Stimulated activated CD4-positive, alpha-beta T cell treated with anti-CD3 and anti-CD28 coated beads, Interleukin-4, amount 100 ng/mL, for 48 hours (primary cell): Measurements from ENCODE around the gene BICRAL.
"Not testable (repeated sequence)": the region's sequence is repeated elsewhere in the genome, so short reads cannot be mapped to it uniquely, and the experiment has no call there.

ENCODE experiments used
- DNase-seq, 2 donors: peaks; one replicate each; pipeline ENCODE4 v3.0.0-alpha.2; 2020; ENCODE audit warnings: low read depth in 2 of 2

Gene BICRAL, protein sequence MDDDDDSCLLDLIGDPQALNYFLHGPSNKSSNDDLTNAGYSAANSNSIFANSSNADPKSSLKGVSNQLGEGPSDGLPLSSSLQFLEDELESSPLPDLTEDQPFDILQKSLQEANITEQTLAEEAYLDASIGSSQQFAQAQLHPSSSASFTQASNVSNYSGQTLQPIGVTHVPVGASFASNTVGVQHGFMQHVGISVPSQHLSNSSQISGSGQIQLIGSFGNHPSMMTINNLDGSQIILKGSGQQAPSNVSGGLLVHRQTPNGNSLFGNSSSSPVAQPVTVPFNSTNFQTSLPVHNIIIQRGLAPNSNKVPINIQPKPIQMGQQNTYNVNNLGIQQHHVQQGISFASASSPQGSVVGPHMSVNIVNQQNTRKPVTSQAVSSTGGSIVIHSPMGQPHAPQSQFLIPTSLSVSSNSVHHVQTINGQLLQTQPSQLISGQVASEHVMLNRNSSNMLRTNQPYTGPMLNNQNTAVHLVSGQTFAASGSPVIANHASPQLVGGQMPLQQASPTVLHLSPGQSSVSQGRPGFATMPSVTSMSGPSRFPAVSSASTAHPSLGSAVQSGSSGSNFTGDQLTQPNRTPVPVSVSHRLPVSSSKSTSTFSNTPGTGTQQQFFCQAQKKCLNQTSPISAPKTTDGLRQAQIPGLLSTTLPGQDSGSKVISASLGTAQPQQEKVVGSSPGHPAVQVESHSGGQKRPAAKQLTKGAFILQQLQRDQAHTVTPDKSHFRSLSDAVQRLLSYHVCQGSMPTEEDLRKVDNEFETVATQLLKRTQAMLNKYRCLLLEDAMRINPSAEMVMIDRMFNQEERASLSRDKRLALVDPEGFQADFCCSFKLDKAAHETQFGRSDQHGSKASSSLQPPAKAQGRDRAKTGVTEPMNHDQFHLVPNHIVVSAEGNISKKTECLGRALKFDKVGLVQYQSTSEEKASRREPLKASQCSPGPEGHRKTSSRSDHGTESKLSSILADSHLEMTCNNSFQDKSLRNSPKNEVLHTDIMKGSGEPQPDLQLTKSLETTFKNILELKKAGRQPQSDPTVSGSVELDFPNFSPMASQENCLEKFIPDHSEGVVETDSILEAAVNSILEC

DNA sequence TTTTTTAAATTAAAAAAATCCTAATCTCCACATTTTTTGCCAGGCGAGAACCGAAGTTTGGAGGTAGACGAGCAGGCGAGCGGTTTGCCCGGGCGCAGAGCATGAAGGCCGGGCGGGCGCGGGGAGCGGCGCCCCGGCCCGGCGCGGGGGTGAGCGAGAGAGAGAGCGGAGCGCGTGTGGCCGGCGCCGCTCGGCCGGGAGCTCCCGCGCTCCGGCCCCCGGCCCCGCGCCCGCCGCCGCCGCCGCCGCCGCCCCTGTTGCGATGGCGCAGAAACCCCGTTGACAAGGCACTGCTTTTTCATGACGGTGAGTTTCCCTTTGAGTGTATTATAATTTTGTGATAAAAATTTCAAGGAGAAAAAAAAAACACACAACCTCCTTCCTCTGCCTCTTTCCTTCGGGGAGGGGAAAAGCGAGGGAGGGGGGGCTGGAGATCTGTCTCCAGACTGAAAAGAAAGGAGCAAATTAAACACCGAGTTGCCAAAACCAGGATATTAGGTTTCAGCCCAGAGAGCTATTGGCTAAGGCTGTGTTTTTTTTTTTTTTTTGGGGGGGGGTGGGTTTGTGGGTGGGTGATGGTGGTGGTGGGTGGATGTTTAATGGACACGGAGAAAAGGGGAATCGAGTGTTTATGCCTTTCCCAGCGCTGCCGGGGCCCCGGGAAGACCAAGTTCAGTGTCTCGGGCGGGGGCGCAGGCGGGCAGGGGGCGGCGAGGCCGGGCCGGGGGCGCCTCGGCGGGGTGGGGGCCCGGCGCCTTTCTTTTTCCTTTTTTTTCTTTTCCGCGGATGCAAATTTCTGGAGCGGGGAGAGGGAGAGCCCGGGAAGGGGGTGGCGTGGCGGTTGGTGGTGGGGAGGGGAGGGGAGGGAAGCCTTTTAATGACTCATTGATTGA lies at the start of gene BICRAL:
BICRAL (plus strand) TSS at position 257 of the 893 bp plus-strand sequence. CDS start 39,971 bp downstream, outside the sequence.
- DNase-seq = peak; percentile 69 to 74

DNA sequence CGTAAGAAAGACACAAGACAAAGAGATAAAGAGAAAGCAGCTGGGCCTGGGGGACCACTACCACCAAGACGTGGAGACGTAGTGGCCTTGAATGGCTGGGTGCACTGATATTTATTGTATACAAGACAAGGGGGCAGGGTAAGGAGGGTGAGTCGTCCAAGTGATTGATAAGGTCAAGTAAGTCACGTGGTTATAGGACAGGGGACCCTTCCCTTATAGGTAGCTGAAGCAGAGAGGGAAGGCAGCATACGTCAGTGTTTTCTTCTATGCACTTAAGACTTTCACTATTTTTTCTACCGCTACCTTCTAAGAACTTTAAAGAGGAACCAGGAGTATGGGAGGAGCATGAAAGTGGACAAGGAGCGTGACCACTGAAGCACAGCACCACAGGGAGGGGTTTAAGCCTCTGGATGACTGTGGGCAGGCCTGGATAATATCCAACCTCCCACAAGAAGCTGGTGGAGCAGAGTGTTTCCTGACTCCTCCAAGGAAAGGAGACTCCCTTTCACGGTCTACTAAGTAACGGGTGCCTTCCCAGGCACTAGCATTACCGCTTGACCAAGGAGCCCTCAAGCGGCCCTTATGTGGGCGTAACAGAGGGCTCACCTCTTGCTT lies 47.9 kb upstream of the BICRAL start:
- not testable (repeated sequence) for DNase-seq

DNA sequence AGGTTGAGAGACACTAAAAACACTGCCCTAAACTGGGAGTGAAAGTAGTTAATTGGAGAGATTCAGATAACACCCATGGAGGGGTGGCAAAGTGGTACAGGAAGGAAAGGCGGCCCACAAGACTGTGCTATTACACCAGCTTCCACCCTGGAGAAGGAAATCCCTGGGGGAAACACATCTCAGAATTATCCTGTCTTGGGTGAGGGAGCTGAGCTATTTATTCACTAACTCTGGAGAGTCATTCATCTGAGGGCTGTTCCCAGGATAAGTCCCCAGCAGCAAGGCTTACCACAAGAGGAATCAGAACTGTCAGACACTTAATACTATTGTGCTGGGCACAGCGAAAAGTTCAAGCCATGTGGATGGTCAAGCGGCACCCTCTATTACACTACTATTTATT lies 45.9 kb upstream of the BICRAL start:
- DNase-seq = no peak

DNA sequence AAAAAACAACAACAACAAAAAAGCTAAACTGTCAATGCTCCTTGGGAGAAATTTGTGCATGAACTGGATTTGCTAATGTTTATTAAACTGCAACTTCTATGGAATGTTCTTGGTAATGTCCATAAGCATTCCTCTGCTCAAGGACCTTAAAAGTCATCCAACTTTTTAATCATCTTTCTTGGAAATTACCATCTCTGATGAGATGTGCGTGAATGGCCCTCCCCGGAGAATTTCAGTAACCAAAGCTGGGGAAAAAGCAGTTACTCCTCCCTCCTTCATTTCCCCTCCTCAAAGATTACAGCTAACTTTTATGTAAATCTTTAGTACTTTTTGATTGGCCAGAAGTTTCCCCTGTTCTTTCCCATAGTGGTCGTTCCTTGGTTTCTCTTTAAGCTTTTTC lies 41.1 kb upstream of the BICRAL start:
- DNase-seq = no peak

DNA sequence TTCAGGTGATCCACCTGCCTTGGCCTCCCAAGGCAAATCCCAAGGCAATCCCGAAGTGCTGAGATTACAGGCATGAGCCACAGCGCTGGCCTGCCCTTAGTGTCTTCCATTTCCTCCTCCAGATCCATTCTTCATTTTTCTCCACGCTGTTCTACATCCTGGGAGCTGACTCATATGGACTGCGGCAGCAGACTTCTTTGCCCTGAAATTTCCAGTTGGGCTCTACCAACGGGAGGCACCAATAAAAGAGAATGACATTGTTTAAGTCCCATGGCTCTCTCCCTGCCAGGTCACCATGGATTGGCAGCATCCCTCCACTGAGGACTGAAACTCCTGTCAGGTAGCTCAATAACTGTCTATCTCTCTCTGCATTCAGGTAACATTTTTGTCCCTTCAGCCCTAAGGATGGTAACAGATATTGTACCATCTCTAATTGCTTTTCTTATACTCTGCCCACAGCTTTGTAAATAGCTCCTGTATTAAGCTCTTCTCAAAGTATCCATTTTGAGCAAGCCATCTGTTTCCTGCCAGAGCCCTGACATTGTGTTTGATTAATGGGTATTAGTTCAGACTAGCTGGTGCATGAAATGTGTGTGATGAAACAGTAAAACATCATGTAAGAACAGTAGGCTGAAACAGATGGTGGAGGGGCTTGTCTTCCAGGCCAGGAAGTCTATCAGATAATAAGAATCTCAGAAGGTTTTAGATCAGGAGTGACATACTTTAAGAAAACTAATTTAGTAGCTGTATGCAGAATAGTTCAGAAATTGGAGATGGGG lies 39.5 kb upstream of the BICRAL start:
- DNase-seq = no peak

DNA sequence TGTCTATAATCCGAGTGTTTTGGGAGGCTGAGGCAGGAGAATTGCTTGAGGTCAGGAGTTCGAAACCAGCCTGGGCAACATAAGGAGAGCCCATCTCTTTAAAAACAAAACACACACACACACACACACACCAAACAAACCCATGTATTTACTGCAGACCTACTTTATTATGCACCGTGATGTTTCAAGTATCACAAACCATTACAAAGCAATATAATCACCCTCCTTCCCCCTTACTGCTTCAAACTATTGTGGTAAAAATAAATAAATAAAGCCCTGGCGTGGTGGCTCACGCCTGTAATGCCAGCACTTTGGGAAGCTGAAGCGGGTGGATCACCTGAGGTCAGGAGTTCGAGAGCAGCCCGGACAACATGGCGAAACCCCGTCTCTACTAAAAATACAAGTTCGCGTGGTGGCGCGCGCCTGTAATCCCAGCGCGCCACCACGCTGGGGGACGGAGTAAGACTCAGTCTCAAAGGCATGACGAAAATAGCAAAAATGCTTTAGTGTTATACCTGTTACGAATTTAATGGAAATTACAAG lies 37.4 kb upstream of the BICRAL start:
- no peak for DNase-seq

DNA sequence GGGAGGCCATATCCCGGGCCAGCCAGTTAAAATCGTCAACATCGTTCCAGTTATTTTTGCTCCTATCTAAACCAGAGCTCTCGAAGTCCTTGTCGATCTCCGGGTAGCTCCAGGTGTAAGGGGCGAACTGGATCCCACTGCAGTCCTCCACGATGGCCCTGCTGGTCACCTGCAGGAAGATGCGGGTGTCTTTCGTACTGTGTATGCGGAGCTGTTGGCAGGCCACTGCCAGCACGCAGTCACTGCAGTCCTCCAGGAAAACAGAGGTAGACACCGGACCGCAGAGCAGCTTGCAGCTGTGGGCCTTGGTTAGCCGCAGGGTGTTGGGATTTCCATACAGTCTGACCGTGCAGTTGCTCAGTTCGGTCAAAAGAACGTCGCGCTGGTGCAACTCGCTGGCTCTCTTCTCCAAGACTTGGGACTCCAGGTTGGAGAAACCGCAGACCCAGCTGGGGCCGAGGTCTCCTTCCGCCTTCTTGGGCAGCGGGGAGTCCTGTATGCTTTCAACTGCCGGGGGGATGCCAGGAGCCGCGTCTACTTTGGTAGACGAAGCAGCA lies 36.7 kb upstream of the BICRAL start:
- peak; percentile 6 to 19 for DNase-seq

DNA sequence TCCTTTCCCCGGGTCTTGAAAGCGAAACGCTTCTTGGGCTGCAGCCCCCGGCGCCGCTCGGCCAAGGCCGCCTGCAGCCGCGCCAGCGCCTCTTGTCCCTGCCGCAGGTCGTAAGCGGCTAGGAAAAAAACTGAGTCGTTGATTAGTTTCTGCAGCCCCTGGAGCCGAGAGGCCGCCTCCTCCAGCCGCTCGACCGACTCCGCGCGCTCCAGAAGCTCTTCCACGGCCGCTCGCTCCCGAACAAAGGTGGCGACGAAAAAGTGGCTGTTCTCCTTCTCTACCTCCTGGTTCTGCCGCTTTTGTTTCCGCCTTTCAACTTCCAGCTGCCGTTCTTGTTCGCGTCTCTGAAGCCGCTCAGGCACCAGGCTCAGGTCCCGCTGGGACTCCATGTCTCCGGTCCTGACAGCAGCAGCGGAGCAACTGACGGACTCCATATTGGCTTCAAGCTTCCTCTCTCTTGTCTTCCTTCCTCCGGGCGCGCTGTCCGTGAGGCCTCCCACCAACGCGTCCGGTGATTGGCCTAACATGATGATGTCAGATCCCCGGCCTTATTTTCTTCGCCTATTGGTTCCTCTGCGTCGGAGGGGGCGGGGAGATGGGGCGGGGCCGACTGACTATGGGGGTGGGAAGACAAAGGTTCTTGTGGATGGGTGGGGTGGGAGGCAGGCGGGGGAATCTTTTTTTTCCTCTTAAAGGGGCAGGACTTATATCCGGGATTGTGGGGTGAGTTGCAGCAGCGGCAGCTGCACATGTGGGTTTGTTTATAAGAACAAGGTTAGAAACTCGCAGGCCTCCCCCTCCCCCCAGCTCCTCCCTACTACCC lies 36.0 kb upstream of the BICRAL start, which contains the start of gene TBCC:
TBCC (minus strand) TSS at position 464 of the 823 bp plus-strand sequence; CDS start at position 434, 30 bp downstream.
- DNase-seq = peak; percentile 83 to 89

DNA sequence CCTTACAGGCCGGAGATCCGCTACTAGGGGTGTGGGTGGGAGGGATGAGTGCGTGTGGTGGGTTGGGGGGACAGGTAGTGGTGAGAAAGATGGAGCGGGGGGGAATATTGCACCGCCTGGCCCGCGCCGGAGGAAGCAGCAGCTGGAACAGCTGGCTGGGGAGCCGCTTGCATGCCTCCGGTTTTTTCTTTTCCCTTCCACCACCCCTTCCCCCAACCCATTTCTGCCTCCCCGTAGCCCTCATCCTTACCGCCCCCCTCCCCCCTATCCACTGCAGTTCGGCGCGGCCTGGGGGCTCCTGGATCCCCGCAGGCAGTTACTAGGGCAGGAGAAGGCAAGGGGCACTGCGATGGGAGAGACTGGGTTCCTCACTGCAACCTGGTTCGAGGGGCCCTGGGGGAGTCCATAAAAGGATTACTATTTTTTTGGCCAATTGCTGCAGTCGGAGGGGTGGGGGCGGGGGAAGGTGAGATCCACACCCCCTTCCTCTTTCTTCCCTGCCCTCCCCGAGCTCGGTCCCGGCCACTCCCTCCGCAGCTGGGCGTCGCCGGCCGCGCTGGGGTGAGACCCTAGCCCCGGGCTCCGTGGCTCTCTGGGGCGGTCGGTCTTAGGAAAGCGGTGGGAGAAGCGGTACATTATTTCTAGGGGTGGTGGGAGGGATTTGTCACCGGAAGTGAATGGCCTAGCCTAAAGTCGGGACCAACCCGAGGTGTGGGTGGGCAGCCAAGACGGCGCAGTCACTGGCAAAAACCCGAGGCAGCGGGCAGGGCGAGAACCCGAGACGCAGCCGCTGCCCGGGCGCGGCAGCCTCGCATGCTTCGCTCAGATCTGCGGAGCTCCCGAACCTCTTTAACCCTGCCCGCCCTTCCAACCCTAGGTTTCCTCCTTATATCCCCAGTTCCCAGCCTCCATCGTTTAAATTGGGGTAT lies 35.1 kb upstream of the BICRAL start:
- DNase-seq = peak; percentile 70 to 81

DNA sequence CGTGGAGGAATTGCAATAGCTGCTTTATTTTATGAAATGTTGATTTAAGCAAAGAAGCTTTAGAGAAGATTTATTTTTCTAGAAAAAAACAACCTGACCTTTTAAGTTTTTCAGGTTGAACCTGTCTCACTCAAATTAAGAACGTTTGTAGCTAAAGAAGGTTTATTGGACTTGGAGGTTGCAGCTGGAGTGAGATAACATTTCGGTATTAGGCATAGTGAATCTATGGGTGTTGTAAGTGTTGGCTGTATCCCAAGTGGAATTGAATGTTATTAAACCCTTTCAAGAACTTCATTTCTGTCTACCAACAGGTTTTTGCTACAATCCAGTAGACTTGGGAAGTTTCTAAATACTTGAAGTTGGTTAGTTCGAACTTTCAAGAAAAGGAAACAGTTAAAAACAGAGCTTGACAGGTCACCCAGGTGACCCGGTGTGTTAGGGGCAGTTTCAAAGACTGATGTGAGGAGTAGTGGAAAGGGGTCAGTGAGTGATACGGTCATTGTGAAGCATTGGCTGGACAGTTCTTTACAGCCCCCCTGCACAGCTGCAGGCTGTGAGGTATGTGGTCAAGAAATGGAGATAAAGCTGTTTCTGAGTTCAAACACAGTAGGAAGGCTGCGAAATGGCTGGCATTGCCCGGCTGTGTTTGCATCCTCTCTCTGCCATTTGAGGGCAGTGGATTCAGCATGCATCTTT lies 33.5 kb upstream of the BICRAL start:
- DNase-seq = no peak

DNA sequence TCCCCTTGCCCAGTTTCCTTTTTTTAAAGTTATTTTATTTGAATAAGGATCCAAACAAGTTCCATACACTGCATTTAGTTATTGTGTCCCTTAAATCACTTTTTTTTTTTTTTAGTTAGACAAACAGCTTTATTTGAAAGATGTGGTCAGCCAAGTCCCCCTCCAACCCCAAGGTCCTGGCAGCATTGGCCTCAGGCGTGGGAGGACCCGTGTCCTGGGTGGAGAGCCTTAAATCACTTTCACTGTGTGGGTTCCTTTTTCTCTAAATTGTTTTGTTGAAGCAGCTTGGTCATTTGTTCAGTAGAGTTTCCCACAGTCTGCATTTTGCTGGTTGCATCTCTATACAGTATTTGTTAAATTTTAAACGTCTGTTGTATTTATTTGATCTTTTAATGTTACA lies 30.8 kb upstream of the BICRAL start:
- no peak for DNase-seq

DNA sequence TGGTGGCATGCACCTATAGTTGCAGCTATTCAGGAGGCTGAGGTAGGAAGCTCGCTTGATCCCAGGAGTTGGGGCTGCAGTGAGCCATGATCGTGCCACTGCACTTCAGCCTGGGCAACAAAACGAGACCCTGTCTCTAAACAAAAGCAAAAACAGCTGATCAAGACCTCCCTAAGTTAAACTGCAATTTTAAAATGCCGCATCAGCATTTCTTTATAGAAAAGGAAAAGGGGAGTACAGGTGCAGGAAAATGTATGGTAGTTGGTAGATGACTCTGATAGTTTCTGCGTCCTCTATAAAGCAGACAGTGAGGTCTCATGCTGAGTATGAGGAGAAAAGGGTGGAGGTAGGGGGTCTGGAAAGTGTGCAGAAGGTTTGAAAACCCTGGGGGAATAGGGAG lies 27.1 kb upstream of the BICRAL start:
- DNase-seq = no peak

DNA sequence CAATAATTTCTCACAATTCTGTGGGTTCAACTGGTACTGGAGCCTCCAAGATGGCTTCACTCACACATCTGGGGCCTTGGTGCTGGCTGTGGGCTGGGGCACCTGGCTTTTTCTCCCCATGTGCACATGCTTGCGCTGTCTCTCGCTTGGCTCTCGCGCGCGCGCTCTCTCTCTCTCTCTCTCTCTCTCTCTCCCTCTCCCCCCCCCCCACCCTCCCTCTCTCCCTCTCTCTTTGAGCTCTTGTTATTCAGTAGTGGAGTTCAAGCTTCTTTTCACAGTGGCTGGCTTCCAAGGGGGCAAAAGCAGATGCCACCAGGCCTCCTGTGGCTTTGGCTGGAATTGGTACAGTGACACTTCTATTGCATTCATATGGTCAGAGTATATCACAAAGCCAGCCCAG lies 25.1 kb upstream of the BICRAL start:
- no peak for DNase-seq

DNA sequence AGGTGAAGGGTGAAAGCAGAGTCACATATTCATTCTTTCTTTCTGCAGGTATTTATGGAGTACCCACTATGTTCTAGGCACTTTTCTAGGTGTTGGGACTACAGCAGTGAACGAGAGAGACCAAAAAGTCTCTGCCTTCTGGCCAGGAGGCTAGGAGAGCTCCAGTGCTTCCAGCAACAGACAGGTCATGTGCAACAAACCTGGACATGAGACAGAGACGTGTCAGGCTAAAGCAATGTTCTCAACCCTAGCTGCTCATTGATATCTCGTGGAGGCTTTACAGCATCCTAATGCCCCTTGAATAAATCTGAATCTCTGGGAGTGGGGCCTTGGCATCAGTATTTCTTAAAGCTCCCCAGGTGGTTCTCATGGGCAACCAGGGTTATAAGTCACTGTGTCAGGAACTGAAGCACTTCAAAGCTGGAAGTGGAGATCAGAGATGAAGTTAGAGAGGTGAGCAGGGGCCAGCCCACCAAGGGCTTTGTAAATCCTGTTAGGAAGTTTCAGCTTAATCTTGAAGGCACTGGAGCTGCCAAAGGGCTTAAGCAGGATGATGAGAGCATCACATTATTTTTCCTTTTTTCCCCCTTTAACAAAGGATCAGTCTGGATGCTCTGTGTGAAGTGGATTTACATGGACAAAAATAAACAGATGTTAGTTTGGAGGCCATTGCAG lies 23.0 kb upstream of the BICRAL start:
- DNase-seq = no peak

DNA sequence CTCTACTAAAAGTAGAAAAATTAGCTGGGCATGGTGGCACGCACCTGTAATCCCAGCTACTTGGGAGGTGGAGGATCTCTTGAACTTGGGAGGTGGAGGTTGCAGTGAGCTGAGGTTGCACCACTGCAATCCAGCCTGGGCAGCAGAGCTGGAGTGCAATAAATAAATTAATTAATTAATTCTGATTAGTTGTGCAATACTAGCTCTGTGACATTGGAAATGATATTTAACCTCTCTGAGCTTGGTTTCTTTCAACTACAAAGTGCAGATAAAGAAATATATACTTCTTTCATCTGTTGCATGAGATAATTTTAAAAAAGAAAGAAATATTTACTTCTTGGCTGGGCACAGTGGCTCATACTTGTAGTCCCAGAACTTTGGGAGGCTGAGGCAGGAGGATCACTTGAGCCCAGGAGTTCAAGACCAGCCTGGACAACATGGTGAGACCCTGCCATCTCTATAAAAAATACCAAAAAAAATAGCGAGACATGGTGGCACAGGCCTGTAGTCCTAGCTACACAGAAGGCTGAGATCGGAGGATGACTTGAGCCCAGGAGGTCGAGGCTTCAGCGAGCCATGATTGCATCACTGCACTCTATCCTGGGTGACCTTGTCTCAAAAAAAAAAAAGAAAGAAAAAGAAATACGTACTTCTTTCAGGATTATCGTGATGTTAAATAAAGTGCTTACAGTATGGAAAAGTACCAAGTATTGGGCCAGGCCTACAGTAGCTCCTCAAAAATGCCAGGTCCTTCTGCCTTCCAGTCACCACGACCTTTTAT lies 20.4 kb upstream of the BICRAL start:
- DNase-seq = no peak
